NCI-H2081 treated with DMSO at 0.1 percent for 48 hours (cell line): ENCODE results near the gene TNNI2.

Experiments
- DNase-seq: peaks from one replicate; lab custom pipeline; 2025; lab: John Stamatoyannopoulos, UW

Gene TNNI2

DNA sequence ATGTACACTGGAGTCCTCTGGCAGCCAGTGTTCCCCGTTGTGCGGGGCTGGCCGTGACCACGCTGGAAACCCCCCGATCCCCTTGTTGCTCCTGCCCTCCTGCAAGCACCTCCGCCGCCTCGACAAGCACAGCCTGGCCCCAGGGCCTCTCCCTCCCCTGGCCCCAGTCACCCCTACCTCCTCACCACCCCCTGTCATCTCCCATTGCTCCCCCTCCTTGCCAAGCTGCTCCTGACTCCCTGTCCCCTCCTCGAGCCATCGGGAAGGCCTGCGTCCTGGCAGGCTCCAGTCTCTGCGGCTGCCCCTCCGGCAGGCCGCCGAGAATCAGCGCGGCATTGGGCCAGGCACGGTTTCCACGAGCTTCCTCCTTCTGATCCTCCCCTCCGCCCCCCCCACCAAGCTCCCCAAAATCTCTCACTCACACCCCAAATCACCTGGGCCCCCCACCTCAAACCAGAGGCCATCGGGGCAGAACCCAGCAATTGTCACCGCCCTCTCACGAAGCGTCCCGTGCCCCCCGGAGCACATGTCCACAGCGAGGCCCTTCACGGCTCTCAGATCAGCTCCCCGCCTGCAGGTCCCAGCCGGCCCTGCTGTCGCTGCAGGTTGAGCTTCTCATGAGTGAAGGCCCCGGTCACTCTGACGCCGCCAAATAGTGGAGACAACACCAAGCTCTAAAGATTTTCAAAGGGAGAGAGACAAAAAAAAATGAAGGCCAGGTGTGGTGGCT lies 8.4 kb downstream of the TNNI2 start:
- DNase-seq, result no peak

DNA sequence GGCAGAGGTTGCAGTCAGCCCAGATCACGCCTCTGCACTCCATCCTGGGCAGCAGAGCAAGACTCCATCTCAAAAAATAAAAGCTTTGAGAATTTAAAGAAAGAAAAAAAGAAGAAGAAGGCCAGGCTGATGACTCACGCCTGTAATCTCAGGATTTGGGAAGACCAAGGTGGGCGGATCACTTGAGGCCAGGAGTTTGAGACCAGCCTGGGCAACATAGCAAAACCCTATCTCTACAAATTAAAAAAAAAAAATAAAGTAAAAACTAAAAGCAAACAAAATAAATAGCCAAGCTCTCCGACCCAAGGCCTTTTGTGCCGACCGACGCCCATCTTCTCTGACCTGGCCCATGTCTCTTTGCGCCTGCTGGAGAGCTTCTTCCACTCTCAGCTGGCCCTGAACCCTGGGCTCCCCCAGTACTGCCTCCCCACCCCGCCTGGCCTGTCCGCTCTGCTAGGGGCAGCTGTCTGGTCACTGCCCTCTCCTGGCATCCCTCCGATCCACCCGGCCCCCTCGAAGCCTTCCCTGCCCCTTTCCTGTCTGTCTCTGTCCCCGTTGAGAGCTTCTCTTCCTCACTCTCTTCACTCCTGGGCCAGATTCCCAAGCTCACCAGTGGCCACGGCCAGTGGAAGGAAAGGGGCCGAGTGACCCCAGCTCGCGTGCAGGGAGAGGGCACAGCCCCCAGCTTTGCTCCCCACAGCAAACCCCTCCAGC lies 9.3 kb downstream of the TNNI2 start:
- no peak for DNase-seq

- DNase-seq, result no peak
Measured at GRCh38 chr11:1848640-1849430, 10.1 kb downstream of the TNNI2 start.

- no peak for DNase-seq
Measured at GRCh38 chr11:1851468-1852180, 12.8 kb downstream of the TNNI2 start.

DNA sequence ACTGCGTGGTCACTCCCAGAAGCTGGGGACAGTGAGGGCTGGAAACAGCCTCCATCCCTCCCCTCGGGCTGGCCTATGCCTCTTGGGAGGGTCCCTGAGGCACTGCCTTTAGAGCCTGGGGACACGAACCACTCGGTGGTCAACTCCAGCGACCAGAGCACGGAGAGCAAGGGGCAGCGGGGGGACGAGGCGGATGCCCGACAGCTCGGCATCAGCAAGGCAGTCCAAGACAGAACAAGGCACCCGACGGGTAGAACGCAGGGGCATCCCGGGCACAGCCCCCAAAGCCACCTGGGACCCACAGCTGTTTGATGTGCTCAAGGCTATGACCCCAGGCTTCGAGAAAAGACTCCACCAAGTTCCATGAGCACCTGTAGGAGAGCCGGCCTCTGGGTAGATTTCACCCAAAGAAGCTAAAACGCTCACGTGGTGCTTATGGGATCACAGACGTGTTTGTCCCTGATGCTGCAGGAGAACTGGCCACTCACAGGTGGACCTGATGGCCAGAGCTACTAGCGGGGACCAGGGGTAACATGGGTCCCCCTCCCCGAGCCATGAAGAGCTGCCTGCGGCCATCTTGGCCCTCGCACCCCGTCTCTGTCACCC lies 13.6 kb downstream of the TNNI2 start:
- no peak for DNase-seq

- no peak for DNase-seq
Measured at GRCh38 chr11:1852877-1853276, 14.1 kb downstream of the TNNI2 start, which contains the start of gene LSP1. Gene LSP1 (plus strand): TSS chr11:1853084. CDS start chr11:1853145, 61 bp downstream.

- DNase-seq, result no peak
Measured at GRCh38 chr11:1853376-1854131, 14.8 kb downstream of the TNNI2 start.

DNA sequence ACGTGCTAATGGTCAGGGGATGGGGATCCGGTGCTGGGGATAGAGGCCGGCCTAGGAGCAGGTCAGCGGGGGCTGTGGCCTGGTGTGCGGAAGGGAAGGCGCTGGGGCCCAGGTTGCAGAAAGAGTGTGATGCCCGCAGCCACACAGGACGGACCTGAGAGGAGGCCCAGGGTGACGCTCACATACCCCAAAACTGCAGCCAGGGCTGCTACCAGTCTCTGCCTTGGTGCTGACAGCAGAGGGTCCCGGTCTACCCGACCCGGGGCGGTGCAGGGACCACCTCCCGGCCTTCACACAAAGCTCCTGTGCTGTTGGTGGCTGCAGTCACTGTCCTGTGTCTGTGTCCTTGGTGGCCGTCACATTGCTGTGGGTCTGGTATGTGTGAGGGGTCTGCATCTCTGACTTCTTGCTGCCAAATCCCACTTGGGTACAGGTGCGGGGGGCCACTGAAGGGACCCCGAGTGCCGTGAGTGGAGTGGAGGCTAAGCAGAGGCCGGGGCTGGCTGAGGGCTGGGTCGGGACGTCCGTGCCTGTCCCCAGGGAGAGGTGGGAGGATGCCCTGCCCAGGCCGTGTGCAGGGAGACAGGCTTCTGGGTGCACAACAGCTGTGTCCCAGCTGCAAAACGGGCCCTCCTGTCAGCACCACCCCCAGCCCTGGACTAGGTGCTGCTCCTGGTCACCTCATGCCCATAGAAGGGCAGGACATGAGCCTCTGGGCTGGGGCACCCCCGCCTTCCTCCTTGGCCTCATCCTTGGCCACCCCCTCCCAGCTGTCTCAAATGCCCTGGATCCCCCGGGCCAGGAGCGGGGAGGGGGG lies 15.6 kb downstream of the TNNI2 start:
- DNase-seq, result no peak

DNA sequence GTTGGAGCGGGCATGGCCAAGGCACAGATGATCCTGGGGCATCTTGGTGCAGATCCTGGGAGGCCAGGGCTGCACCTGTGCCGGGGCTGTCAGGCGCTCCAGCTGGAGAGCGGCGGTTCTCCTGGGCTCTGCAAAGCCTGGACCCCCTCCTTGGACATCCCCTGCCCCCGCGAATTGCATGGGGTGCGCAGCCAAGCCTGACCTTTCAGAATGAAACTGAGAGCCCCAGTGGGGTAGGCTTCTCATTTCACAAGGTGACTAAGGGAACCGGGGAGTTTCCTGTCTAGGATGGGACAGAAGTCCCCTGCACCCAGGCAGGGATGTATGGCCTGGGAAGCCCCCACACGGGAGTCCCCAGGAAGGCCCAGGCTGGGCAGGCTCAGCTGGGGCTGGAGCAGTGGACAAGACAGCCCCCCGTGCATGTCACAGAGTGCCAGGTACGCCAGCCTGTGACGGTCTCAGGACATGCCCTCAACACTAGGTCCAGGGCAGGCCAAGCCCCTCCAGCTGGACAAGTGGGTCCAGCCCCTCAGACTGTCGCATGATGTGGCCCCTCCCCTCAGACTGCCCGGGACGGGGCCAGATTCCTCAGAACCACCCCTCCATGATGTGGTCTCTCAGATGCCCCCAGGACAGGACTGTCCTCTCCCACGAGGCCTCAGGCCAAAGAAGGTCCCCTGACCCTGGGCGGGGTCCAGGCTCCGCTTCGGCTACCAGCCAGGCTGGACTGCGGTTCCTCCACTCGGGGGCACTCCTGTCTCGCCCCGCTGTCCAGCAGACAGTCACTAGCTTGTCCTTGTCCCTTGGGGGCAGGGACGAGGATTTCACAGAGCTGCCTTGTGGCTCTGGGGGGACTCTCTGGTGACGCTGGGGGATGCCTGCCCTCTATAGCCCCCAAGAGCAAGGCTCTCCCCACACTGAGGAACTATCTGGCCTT lies 16.4 kb downstream of the TNNI2 start:
- no peak for DNase-seq

GRCh38 chr11:1855886-1856265 lies 17.1 kb downstream of the TNNI2 start:
- DNase-seq, result no peak

GRCh38 chr11:1856306-1857005 lies 17.7 kb downstream of the TNNI2 start:
- DNase-seq, result no peak

GRCh38 chr11:1857064-1857463 lies 18.3 kb downstream of the TNNI2 start:
- no peak for DNase-seq

GRCh38 chr11:1858154-1858553 lies 19.4 kb downstream of the TNNI2 start:
- DNase-seq, result no peak

DNA sequence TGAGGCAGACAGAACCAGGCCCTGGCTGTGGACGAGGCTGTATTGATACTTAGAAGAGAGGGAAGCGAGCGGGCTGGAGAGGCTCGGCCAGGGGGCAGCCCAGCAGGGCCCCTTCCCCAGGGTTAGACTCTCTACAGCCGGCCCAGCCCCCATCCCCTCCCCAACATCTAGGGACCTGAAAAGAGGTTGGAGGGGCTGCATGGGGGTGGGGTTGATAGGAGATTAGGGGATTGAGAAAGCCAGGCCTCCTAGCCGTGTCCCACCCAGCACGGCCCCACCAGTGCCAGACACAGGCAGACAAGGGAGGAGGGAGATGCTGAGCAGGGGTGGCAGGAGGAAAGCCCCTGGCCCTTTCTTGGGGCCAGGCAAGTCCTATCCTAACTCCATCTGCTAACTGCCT lies 19.8 kb downstream of the TNNI2 start:
- no peak for DNase-seq

DNA sequence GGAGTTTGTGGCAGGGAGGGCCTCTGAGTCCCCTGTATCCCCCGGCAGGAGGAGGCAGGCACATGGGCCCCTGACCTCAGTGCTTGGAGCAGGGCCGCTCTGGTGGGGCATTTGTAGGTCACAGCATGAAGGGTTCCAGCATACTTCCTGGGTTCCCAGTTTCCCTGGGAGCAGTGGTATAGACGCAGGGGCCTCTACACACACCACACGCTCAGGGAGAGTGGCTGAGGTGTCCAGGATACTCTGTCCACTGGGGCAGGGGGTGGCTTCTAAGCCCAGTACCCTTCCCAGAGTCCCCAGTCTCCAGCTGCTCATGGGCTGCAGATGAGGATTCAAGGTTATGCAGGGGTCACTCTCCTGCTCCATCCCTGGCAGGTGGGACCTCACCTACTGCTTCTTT lies 20.2 kb downstream of the TNNI2 start:
- no peak for DNase-seq

DNA sequence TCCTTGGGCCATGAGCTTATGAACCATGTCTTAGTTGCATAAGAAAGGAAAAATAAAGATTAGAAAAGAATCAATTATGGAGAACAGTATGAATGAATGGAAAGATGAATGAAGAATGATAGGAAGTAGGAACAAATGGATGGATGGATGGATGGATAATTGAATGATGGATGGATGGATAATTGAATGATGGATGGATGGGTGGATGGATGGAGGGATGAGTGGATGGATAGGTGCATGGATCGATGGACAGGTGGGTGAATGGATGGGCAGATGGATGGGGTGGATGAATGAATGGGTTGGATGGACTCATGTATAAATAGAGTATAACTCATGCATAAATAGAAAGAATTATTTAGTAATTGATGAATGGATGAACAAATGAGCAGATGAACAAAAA lies 21.3 kb downstream of the TNNI2 start:
- DNase-seq, result no peak

DNA sequence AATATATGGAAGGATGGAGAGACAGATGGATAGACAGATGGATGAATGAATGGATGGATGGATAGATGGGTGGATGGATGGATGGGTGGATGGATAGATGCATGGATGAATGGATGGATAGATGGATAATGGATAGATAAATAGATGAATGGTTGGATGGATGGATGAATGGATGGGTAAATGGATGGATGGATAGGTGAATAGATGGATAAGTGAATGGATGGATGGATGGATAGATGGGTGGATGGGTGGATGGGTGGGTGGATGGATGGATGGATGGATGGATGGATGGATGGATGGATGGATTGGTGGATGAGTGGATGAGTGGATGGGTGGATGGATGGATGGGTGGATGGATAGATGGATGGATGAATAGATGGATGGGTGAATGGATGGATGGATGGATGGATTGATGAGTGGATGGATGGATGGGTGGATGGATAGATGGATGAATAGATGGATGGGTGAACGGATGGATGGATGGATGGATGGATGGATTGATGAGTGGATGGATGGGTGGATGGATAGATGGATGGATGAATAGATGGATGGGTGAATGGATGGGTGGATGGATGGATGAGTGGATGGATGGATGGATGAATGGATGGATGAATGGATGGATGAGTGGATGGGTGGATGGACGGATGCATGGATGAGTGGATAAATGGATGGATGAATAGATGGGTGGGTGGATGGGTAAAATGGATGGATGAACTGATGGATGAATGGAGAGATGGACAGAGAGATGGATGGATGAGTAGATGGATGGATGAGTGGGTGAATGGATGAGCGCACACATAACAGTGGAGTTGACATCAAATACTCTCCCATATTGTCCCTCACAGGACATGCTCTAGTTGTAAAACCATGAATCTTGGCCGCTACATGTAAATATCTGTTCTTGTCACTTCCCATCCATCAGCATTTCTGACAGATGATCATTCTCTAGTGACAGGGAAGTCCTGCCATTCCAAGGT lies 22.9 kb downstream of the TNNI2 start:
- no peak for DNase-seq
